HG03354 (cell line): ENCODE results near the gene C11orf97.
"Not testable (repeated sequence)": the region's sequence is repeated elsewhere in the genome, so short reads cannot be mapped to it uniquely, and the experiment has no call there.

ENCODE experiments used
- ATAC-seq: cut with Tn5 transposase; IDR thresholded peaks from one replicate; pipeline ENCODE4 v1.9.1; 2021; ENCODE audit warnings: mild to moderate bottlenecking; ENCODE audit not compliant: unreplicated experiment, poor library complexity, severe bottlenecking

The C11orf97 gene

DNA sequence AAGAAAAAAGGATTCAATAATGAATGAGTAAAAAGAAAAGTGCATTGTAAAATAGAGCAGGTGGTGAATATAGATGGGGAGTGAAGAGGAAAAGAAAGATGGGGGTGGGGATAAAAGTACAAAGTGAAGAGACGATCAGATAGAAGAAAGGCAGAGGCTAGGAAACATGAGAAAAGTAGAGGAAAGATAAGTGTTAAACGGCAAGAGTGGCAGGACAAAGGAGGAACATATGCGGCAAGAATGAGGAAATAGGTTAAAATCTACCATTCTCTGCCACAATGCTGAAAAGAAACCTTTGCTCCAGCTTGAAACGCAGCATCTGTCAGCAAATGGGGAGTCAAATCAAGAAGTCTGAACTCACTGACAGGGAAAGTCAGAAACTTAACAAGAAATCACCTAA lies 38.3 kb downstream of the C11orf97 start:
- no peak for ATAC-seq

- ATAC-seq = no peak
These were observed 41.7 kb downstream of the C11orf97 start for GRCh38 chr11:94553938-94554337.

GRCh38 chr11:94555752-94556329 lies 43.6 kb downstream of the C11orf97 start:
- ATAC-seq = peak; percentile 43

- no peak for ATAC-seq
These were observed 45.2 kb downstream of the C11orf97 start for GRCh38 chr11:94557421-94557820.

GRCh38 chr11:94557992-94558391 lies 45.7 kb downstream of the C11orf97 start:
- ATAC-seq = peak; percentile 12

DNA sequence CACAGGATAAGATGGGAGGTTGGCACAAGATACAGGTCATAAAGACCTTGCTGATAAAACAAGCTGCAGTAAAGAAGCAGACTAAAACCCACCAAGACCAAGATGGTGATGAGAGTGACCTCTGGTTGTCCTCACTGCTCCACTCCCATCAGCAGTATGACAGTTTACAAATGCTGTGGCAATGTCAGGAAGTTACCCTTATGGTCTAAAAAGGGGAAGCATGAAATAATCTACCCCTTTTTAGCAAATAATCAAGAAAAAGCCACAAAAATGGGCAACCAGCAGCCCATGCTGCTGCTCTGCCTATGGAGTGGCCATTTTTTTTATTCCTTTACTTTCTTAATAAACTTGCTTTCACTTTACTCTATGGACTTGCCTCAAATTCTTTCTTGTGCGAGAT lies 46.2 kb downstream of the C11orf97 start:
- ATAC-seq = peak; percentile 58

DNA sequence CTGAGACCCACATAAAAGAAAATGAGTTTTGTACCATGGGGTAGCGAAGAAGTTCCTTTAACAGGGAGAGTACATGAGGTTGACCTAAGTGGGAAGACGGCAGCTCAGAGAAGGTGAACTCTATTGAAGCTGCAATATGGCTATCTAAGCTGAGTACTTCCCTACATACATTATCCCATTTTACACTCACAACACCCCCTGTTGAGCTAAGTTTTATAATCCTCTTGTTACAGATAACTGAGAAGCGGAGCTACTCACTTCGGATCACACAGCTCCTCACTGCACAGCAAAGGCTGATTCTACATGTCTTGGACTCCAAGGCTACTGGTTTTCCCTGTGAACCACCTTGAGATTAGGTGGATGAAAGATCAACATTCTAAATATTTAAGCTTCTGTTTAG lies 46.7 kb downstream of the C11orf97 start:
- ATAC-seq = no peak

GRCh38 chr11:94559361-94559760 lies 47.1 kb downstream of the C11orf97 start:
- ATAC-seq = no peak

DNA sequence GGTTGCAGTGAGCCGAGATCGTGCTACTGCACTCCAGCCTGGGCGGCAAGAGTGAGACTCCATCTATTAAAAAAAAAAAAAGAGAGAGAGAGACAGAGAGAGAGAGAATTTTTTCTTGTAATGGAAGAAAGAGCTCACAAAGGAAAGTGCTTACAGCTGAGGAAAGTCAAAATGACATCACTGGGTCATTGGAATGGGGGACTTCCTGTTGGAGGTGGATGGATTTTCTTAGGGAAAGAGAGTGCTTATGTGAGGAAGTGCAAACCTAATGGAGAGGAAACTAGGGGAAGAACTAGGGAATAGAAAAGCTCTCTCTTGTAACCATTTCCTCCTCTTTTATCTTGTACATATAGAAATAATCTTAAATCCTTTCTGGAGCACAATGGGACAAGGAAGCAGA lies 48.6 kb downstream of the C11orf97 start:
- no peak for ATAC-seq

DNA sequence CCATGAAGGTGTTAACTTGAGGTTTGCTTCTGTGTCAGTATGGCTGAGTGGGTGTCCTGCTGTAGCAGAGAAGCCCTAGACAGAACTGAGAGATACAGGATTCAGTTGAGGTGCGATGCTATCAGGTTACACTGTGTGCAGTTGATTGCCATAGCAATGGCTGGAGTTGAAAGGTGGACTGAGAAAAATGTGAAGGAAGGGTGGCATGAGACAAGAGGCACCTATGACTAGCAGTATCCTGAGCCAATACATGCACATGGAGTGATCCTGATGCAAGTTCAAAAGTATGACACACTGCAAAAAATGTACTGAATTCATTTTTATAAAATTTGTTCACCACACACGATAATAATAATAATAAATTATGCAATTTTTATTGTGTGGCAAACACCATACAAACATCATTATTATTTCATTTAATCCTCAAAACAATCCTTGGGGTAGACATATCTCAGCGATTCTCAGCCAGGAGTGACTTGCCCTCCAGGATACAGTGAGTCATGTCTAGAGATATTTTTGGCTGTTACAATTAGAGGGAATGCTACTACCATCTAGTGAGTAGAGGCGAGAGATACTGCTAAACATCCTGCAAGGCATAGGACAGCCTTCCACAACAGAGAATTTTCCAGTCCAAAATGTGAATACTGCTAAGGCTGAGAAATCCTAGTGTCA lies 51.1 kb downstream of the C11orf97 start:
- no peak for ATAC-seq

- no peak for ATAC-seq
These were observed 51.7 kb downstream of the C11orf97 start for GRCh38 chr11:94563848-94564467.

- no peak for ATAC-seq
These were observed 55.0 kb downstream of the C11orf97 start, which contains the start of gene PIWIL4 for GRCh38 chr11:94567181-94567670. PIWIL4 (plus strand) TSS chr11:94567368; CDS start chr11:94567519, 151 bp downstream.

GRCh38 chr11:94568200-94568599 lies 55.9 kb downstream of the C11orf97 start:
- no peak for ATAC-seq

DNA sequence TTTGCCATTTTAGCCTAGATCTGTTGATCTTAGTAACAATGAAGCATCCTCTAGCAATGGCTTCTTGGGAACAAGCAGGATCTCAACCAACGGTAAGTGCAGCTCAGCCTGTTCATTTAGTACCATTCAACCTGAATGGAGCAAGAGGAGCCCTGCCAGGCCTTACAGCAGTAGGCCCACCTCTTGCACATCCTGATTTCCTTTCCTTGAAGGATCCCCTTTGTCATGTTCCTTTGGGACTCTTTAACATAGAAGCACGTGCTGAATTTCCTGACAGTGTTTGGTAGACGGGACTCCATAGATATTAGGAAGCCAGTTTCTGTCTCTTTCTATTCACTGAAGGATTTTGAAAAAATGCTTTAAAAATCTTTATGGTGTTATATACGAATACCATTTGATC lies 56.5 kb downstream of the C11orf97 start:
- no peak for ATAC-seq

DNA sequence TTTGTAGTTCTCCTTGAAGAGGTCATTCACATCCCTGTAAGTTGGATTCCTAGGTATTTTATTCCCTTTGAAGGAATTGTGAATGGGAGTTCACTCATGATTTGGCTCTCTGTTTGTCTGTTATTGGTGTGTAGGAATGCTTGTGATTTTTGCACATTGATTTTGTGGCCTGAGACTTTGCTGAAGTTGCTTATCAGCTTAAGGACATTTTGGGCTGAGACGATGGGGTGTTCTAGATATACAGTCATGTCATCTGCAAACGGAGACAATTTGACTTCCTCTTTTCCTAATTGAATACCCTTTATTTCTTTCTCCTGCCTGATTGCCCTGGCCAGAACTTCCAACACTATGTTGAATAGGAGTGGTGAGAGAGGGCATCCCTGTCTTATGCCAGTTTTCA lies 60.7 kb downstream of the C11orf97 start:
- not testable (repeated sequence) for ATAC-seq

- no peak for ATAC-seq
These were observed 62.1 kb downstream of the C11orf97 start for GRCh38 chr11:94574193-94574961.

DNA sequence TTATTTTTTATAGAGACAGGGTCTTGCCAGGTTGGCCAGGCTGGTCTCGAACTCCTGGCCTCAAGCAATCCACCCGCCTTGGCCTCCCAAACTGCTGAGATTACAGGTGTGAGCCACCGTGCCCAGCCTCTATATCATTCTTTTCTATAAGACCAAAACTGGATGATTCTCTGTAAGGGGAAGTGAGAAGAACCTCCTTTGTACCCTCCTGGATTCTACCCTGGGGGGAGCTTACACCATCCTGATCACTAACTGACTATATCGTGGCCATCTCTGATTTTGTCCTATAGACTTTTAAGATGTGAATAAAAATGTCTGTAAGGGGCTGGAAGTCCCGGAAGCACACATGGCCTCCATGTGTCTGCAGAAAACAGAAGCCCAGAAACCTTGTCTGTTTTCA lies 64.0 kb downstream of the C11orf97 start:
- no peak for ATAC-seq

DNA sequence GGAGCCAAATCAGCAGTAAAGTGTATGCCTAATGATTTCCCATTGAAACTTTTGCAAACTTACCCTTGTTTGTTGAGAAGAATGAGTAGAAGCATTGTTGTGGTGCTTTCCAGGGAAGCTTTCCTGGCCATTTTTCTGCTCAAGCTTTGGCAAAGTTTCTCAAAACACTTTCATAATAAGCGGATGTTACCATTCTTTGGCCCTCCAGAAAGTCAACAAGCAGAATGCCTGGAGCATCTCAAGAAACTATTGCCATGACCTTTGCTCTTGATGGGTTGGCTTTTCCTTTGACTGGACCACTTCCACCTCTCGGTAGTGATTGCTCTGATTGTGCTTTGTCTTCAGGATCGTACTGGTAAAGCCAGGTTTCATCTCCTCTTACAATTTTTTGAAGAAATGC lies 65.6 kb downstream of the C11orf97 start:
- ATAC-seq = no peak
